Dedifferentiated amniotic fluid mesenchymal stem cell (primary cell): ENCODE data around the gene GLP2R.

Experiments
- DNase-seq: peaks from one replicate; pipeline ENCODE4 v3.0.0-alpha.2; 2016; ENCODE audit errors: extremely low spot score

GLP2R gene

GRCh38 chr17:9813166-9813565, 12.6 kb upstream of the GLP2R start:
- no peak for DNase-seq

- no peak for DNase-seq
These were observed 11.3 kb upstream of the GLP2R start for GRCh38 chr17:9814337-9814945.

GRCh38 chr17:9816472-9816871, 9.3 kb upstream of the GLP2R start:
- no peak for DNase-seq

GRCh38 chr17:9817086-9817485, 8.6 kb upstream of the GLP2R start:
- DNase-seq = no peak

GRCh38 chr17:9818760-9819159, 7.0 kb upstream of the GLP2R start:
- DNase-seq = no peak

GRCh38 chr17:9820448-9820847, 5.3 kb upstream of the GLP2R start:
- DNase-seq = no peak

- no peak for DNase-seq
These were observed 3.8 kb upstream of the GLP2R start, which contains the start of gene GSG1L2 for GRCh38 chr17:9821921-9822320. TSS of gene GSG1L2 (minus strand) at chr17:9822079. CDS start at chr17:9822071, 8 bp downstream.

GRCh38 chr17:9824094-9824493, 1.6 kb upstream of the GLP2R start:
- no peak for DNase-seq

GRCh38 chr17:9824797-9825338, 856 bp upstream of the GLP2R start:
- no peak for DNase-seq

- DNase-seq = no peak
These were observed 2.9 kb downstream of the GLP2R start for GRCh38 chr17:9828296-9829295.

- DNase-seq = no peak
These were observed 3.6 kb downstream of the GLP2R start for GRCh38 chr17:9829343-9829742.

GRCh38 chr17:9830711-9831110, 5.0 kb downstream of the GLP2R start:
- no peak for DNase-seq

GRCh38 chr17:9833922-9834321, 8.2 kb downstream of the GLP2R start:
- DNase-seq = no peak

GRCh38 chr17:9837551-9838471, 12.1 kb downstream of the GLP2R start:
- DNase-seq = no peak

- no peak for DNase-seq
These were observed 13.7 kb downstream of the GLP2R start for GRCh38 chr17:9839433-9839832.

GRCh38 chr17:9842057-9842758, 16.5 kb downstream of the GLP2R start:
- no peak for DNase-seq

- no peak for DNase-seq
These were observed 17.7 kb downstream of the GLP2R start for GRCh38 chr17:9843152-9844010.

GRCh38 chr17:9844153-9844552, 18.4 kb downstream of the GLP2R start:
- no peak for DNase-seq

GRCh38 chr17:9845306-9845705, 19.6 kb downstream of the GLP2R start:
- no peak for DNase-seq

- no peak for DNase-seq
These were observed 24.4 kb downstream of the GLP2R start for GRCh38 chr17:9850151-9850550.
